ENCODE results near the gene HBD. TPM values are rescaled to one million over a fixed set of nuclear protein-coding genes. Genes with fewer than 3 reads are reported as not detected.

The HBD gene
- total RNA-seq, 1 donor from 2014 or later, result 0.75 TPM

DNA sequence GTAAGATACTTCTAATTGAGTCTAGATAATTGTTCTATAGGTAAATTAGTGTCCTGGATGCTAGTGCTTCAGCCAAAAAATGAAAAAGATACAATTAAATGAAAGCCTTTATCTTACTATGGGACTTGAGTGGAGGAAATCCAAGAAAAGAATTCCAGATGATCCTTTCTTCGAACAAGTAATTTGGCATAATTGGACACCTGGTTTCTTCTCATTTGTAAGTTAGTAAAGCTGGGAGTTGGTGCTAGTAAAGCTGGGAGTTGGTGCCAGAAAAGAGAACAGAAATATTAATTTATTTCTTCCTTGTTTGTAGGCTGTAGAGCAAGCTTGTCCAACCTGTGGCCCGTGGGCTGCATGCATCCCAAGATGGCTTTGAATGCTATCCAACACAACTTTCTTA is 46.1 kb downstream of the HBD start:
- no peak for DNase-seq (ENCODE audit: low spot score)

Other genes starting within 250 kb of the HBD start
- gene OR51L1, start 239.6 kb downstream of the HBD start, total RNA-seq, result not detected
- not detected for gene OR52J3, start 188.0 kb downstream of the HBD start, total RNA-seq
- not detected for gene OR52E2, start 174.9 kb downstream of the HBD start, total RNA-seq
- not detected for gene OR52E1, start 164.9 kb downstream of the HBD start, total RNA-seq
- not detected for gene OR52A5, start 96.1 kb downstream of the HBD start, total RNA-seq
- gene OR52A1, start 79.7 kb downstream of the HBD start, total RNA-seq, result not detected
- not detected for gene OR51V1, start 33.8 kb downstream of the HBD start, total RNA-seq
- 144 TPM for gene HBB, start 7.4 kb downstream of the HBD start, total RNA-seq
- gene HBG1, start 15.4 kb upstream of the HBD start, total RNA-seq, result not detected
- gene HBG2, start 20.3 kb upstream of the HBD start, total RNA-seq, result not detected
- gene HBE1, start 35.5 kb upstream of the HBD start, total RNA-seq, result not detected
- gene OR51B4, start 67.5 kb upstream of the HBD start, total RNA-seq, result 0.42 TPM
- not detected for gene OR51B2, start 89.8 kb upstream of the HBD start, total RNA-seq
- gene OR51B5, start 109.0 kb upstream of the HBD start, total RNA-seq, result 0.99 TPM
- not detected for gene OR51B6, start 117.0 kb upstream of the HBD start, total RNA-seq
- gene OR51M1, start 149.3 kb upstream of the HBD start, total RNA-seq, result not detected
- not detected for gene OR51Q1, start 187.6 kb upstream of the HBD start, total RNA-seq
- 0.70 TPM for gene OR51I1, start 207.0 kb upstream of the HBD start, total RNA-seq
- gene OR51I2, start 214.8 kb upstream of the HBD start, total RNA-seq, result not detected